Karpas-422 (cell line): Measurements from ENCODE around the gene AKNA. TPM values are rescaled to one million over a fixed set of nuclear protein-coding genes. Genes with fewer than 3 reads are reported as not detected.

ENCODE experiments used
- DNase-seq: peaks from one replicate; pipeline ENCODE4 v3.0.0-alpha.2; 2015
- H2AFZ ChIP-seq: fragments of 200-600 bp; sonication (generic); 2 replicates; pipeline ENCODE4 v1.6.1; 2014; ENCODE audit warnings: antibody characterized with exemption, low read length, mixed read lengths
- H3K27ac ChIP-seq: fragments of 200-600 bp; sonication (generic); 2 replicates; pipeline ENCODE4 v1.5.1; 2014; ENCODE audit warnings: mild to moderate bottlenecking, low read length, moderate library complexity
- H3K27me3 ChIP-seq: fragments of 200-600 bp; sonication (generic); 2 replicates; pipeline ENCODE4 v1.6.1; 2014; ENCODE audit warnings: low read length, mixed read lengths
- H3K36me3 ChIP-seq: fragments of 200-600 bp; sonication (generic); 2 replicates; pipeline ENCODE4 v1.6.1; 2014; ENCODE audit warnings: low read length, mixed read lengths; ENCODE audit not compliant: insufficient read depth
- H3K4me1 ChIP-seq: fragments of 200-600 bp; sonication (generic); 2 replicates; pipeline ENCODE4 v1.6.1; 2014; ENCODE audit warnings: mild to moderate bottlenecking, low read length, mixed read lengths
- H3K4me2 ChIP-seq: fragments of 200-600 bp; sonication (generic); 2 replicates; pipeline ENCODE4 v1.6.1; 2014; ENCODE audit warnings: low read length, low read depth, mild to moderate bottlenecking; ENCODE audit not compliant: poor library complexity, severe bottlenecking
- H3K4me3 ChIP-seq: fragments of 200-600 bp; sonication (generic); 2 replicates; pipeline ENCODE4 v1.5.1; 2014; ENCODE audit warnings: mild to moderate bottlenecking, antibody characterized with exemption, low read length, mixed read lengths
- H3K79me2 ChIP-seq: fragments of 200-600 bp; sonication (generic); 2 replicates; pipeline ENCODE4 v1.6.1; 2014; ENCODE audit warnings: mild to moderate bottlenecking, low read length, mixed read lengths
- H3K9ac ChIP-seq: fragments of 200-600 bp; sonication (generic); 2 replicates; pipeline ENCODE4 v1.6.0; 2014; ENCODE audit warnings: low read length
- H3K9me2 ChIP-seq: fragments of 200-600 bp; sonication (generic), shearing (Covaris generic); replicated peaks from 2 replicates; pipeline ENCODE4 v1.6.0; 2014; ENCODE audit warnings: mild to moderate bottlenecking, low read length, moderate library complexity; ENCODE audit not compliant: insufficient read depth
- H3K9me3 ChIP-seq: fragments of 300-700, 200-600 bp; sonication (generic); 2 replicates; pipeline ENCODE4 v1.6.1; 2014; ENCODE audit warnings: low read length, mixed read lengths
- H4K20me1 ChIP-seq: fragments of 200-600 bp; sonication (generic); 2 replicates; pipeline ENCODE4 v1.6.1; 2014; ENCODE audit warnings: mild to moderate bottlenecking, antibody characterized with exemption, low read length, low read depth; ENCODE audit not compliant: insufficient read depth
- total RNA-seq: library from RNA; depleted of rRNA; stranded (reverse); fragments of >200 nt; shearing (Covaris generic); gene quantifications from 2 replicates; pipeline ENCODE4 v1.2.3, GENCODE V29; 2014; ENCODE audit warnings: low replicate concordance

The AKNA gene
- total RNA-seq, 1 experiment from 2014 or later: 77.9 TPM

DNA sequence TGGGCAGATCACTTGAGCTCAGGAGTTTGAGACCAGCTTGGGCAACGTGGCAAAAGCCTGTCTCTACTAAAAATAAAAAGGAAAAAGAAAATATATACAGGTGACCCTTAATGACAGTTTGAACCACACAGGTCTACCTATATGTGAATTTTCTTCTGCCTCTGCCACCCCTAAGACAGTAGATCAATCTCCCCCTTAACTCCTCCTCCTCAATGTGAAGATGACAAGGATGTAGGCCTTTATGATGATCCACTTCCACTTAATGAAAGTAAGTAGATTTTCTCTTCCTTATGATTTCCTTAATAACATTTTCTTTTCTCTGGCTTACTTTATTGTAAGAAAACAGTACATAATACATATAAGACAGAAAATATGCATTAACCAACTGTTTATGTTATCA lies 3.4 kb downstream of the AKNA start:
- Histone ChIP-seq H3K4me3 (peak overlapping the region; percentile 85), H3K9ac (peak overlapping the region; percentile 90), H3K27ac (peak overlapping the region; percentile 97), H2AFZ (no peak overlapping the region), H3K9me2 (no peaks in the 10 kb centered on the region), H3K4me1 (peaks cover 82% of the 10 kb centered on the region), H3K4me2 (peak overlapping the region; percentile 92), H3K79me2 (peaks cover 95% of the 10 kb centered on the region), H4K20me1 (no peaks in the 10 kb centered on the region), H3K27me3 (no peaks in the 10 kb centered on the region), H3K9me3 (no peaks in the 10 kb centered on the region), H3K36me3 (peaks cover 14% of the 10 kb centered on the region)
- no peak for DNase-seq

DNA sequence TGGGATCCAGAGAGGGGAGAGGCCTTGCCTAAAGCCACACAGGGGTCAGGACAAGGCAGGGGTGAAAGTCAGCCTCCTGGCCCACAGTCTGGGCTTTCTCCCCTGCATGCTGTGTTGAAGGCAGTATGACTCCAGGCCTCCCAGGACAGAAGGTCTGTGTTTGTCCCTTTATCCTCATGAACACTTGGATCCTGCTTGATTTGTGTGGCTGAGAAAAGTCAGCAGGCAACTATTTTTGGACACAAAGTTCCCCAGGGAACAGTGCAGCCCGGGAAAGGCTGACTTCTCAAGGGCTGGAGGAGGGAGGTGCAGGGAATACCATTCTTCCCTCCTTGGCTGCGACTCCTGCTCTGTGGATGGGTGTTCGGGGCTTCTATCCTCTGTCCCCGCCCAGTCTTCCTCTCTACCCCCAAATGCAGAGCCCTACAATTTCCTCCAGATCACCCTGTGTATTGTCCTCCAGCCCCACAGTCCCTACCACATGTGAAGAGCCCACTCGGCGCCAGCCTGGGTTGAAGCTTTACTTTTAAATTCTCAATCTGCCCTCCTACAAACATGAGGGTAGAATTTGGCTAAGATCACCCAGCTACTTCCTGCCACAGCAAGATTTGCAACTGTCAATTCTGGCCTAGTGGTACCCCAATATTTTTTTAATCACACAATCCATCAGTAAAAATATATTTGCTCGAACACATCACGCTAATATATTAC lies 4.1 kb downstream of the AKNA start:
- Histone ChIP-seq H3K4me1 (peaks cover 76% of the 10 kb centered on the region), H3K36me3 (peaks cover 20% of the 10 kb centered on the region), H3K27ac (peak overlapping the region; percentile 97), H3K79me2 (peaks cover 95% of the 10 kb centered on the region), H3K9me2 (no peaks in the 10 kb centered on the region), H3K4me2 (peak overlapping the region; percentile 92), H3K9me3 (no peaks in the 10 kb centered on the region), H3K27me3 (no peaks in the 10 kb centered on the region), H2AFZ (no peak overlapping the region), H3K4me3 (peak overlapping the region; percentile 85), H4K20me1 (no peaks in the 10 kb centered on the region), H3K9ac (peak overlapping the region; percentile 90)
- DNase-seq: no peak

DNA sequence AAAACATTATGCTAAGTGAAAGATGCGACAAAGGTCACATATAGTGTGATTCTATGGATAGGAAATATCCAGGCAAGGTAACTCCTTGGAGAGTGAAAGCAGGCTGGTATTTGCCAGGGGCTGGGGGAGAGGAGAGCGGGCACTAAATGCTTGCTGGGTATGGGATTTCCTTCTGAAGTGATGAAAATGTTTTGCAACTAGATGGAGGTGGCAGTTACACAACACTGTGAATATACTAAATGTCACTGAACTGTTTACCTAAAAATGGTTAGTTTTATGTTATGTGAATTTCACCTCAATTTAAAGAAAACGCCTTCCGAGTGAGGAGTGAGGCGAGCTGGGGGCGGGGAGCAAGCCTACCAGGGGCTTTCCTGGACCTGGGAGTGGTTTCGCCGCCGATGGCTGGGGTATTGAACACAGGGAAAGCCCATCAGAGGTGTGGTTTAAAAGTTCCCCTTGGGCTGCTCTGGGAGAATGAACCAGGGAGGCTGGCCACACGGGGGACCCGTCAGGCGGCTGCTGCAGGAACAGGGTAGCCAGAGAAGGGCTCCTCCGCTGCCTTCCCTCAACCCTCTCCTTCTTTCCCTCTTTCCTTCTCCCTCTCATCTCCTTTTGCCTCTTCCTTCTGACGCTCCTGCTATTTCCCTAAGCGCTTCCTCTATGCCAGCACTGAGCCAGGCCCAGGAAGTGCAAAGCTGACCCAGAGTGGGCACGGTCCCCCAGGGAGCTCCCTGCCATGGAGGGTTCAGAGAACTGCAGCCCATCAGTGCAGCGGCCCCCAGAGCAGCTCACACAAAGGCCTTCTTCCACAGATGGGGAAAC lies 4.9 kb downstream of the AKNA start:
- peaks cover 95% of the 10 kb centered on the region for H3K79me2 ChIP-seq
- H3K4me3 ChIP-seq: peak overlapping the region; percentile 85
- H3K4me1 ChIP-seq: peaks cover 68% of the 10 kb centered on the region
- H3K36me3 ChIP-seq: peaks cover 26% of the 10 kb centered on the region
- no peaks in the 10 kb centered on the region for H3K9me2 ChIP-seq
- no peaks in the 10 kb centered on the region for H4K20me1 ChIP-seq
- peak overlapping the region; percentile 90 for H3K9ac ChIP-seq
- H2AFZ ChIP-seq: no peak overlapping the region
- no peak for DNase-seq
- H3K27ac ChIP-seq: peak overlapping the region; percentile 97
- H3K9me3 ChIP-seq: no peaks in the 10 kb centered on the region
- no peaks in the 10 kb centered on the region for H3K27me3 ChIP-seq
- peak overlapping the region; percentile 92 for H3K4me2 ChIP-seq

DNA sequence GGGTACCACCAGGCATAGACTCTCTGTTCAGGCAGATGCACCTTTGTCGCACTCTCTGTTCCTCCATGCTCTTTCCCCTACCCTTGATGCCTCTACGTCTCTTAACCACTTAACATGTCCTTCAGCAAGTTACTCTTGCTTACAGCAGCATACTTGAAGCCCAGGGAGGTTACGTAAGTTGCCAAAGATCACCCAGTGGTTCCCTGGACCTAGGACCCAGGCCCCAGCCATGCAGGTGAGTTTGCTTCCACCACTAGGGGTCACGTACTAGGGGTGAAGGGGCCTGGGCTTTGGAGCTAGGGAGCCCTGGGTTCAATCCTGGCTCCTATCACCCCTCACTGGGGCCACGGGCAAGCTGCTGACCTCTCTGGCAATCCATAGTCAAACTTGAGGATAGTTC lies 8.9 kb downstream of the AKNA start:
- Histone ChIP-seq H3K4me1 (peaks cover 48% of the 10 kb centered on the region), H3K4me3 (no peak overlapping the region), H3K4me2 (no peak overlapping the region), H3K9ac (no peak overlapping the region), H4K20me1 (no peaks in the 10 kb centered on the region), H3K27ac (peak overlapping the region; percentile 60), H3K9me3 (no peaks in the 10 kb centered on the region), H3K27me3 (no peaks in the 10 kb centered on the region), H3K9me2 (no peaks in the 10 kb centered on the region), H3K36me3 (peaks cover 41% of the 10 kb centered on the region), H3K79me2 (peaks cover 64% of the 10 kb centered on the region), H2AFZ (no peak overlapping the region)
- DNase-seq: no peak

DNA sequence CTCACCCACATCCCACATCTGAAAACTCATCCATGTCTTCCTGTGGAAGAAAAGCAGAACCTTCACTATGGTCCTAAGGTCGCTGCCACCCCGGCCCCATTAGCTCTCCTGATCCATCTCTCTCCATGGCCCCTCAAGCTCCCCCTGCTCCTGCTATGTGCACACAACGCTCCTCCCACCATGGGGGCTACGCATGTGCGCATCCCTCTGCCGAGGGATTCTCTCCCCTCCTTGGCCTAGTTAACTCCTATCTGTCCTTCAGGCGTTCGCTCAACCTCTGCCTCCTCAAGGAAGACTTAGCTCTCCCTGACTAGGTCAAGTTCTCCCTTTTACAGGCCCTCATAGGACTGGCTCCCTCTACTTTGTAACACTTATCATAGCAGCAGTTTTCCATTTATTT lies 9.8 kb downstream of the AKNA start:
- Histone ChIP-seq H3K9ac (no peak overlapping the region), H3K9me2 (no peaks in the 10 kb centered on the region), H2AFZ (no peak overlapping the region), H3K27me3 (no peaks in the 10 kb centered on the region), H3K9me3 (no peaks in the 10 kb centered on the region), H3K4me1 (peaks cover 48% of the 10 kb centered on the region), H3K4me2 (no peak overlapping the region), H3K27ac (peak overlapping the region; percentile 17; the same call in 1 of the 2 replicates), H3K4me3 (no peak overlapping the region), H3K79me2 (peaks cover 56% of the 10 kb centered on the region), H3K36me3 (peaks cover 44% of the 10 kb centered on the region), H4K20me1 (no peaks in the 10 kb centered on the region)
- DNase-seq: no peak

DNA sequence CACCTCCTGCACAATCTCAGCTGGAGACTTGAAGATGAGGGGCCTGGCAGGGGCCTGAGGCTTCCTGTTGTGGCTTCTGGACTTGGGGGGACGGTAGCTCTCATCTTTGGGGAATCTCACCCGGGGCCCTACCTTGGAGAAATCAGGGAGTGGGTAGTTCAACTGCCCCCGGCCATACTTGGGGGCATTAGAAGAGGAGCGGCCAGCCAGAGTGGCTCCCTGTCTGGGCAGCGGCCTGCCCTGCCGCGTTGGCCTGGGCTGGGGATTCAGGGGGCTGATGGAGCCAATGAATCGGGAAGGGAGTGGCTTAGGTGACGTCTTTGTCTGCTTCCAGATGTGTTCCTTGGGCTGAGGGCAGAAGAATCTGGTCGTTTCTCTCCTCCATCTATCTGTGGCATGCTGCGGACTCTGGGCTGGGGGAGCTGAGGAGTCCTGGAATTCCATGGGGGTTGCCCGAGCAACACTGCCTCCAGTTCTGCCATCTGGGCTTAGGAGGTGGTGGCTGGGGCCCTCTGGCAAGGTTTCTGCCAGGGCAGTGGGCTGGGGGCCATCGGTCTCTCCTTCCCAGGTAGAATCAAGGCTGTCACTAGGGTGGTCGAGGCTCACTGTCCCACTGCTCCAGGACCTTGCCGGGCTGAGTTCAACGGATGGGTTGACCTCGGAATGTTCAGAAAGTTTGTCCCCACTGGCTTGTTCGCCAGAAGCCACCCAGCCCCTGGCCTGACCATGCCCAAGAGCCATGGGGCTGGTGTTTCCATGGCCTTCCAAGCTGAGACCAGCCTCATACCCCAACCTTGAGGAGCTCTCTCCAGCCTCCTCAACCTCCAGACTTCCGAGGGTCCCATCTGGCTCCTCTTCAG lies 11.0 kb downstream of the AKNA start:
- no peak for DNase-seq
- H3K36me3 ChIP-seq: peaks cover 47% of the 10 kb centered on the region
- H3K9me3 ChIP-seq: no peaks in the 10 kb centered on the region
- H3K79me2 ChIP-seq: peaks cover 53% of the 10 kb centered on the region
- H3K4me1 ChIP-seq: peaks cover 48% of the 10 kb centered on the region
- no peaks in the 10 kb centered on the region for H3K27me3 ChIP-seq
- H4K20me1 ChIP-seq: no peaks in the 10 kb centered on the region
- no peaks in the 10 kb centered on the region for H3K9me2 ChIP-seq
- H2AFZ ChIP-seq: no peak overlapping the region
- no peak overlapping the region for H3K4me2 ChIP-seq
- H3K4me3 ChIP-seq: no peak overlapping the region
- no peak overlapping the region for H3K9ac ChIP-seq
- H3K27ac ChIP-seq: peak overlapping the region; percentile 32; the same call in 1 of the 2 replicates

DNA sequence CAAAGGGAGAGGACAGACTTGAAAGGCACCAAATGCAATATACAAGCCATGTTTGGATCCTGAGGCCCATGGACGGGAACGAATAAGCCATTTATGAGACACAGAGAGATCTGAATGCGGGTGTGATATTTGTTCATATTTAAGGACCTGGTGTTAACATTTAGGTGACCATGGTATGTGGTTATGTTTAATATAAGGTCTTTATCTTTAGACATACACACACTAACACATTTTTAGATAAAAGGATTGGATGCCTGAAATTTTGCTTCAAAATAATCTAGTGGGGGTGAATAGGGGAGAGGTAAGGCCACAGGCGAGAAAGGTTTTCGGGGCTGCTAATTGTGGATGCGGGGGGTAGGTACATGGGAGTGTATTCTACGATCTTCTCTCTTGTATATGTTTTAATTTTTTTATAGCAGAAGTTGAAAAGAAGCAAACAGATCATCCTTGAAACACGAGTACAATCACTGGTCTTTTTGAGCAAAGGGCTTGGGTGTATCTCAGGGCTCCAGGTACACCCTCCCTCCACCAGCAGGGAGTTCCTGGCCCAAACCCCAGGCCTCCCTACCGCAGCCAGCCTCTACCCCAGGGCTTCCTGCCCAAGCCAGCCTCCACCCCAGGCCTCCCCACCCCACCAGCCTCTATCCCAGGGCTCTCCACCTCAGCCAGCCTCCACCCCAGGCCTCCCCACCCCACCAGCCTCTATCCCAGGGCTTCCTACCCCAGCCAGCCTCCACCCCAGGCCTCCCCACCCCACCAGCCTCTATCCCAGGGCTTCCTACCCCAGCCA lies 12.2 kb downstream of the AKNA start:
- H3K4me1 ChIP-seq: peaks cover 50% of the 10 kb centered on the region
- no peaks in the 10 kb centered on the region for H3K27me3 ChIP-seq
- H3K36me3 ChIP-seq: peaks cover 53% of the 10 kb centered on the region
- no peaks in the 10 kb centered on the region for H3K9me3 ChIP-seq
- H3K9me2 ChIP-seq: no peaks in the 10 kb centered on the region
- H3K79me2 ChIP-seq: peaks cover 48% of the 10 kb centered on the region
- no peak for DNase-seq
- H2AFZ ChIP-seq: no peak overlapping the region
- H3K4me2 ChIP-seq: no peak overlapping the region
- H3K27ac ChIP-seq: peak overlapping the region; percentile 97
- no peak overlapping the region for H3K9ac ChIP-seq
- no peaks in the 10 kb centered on the region for H4K20me1 ChIP-seq
- no peak overlapping the region for H3K4me3 ChIP-seq
